Effector CD4-positive, alpha-beta T cell (primary cell): ENCODE data around the gene CLEC2L.

ENCODE experiments used
- DNase-seq: peaks from one replicate; pipeline ENCODE4 v3.0.0-alpha.2; 2020

CLEC2L gene

GRCh38 chr7:139557857-139558581 is 34.5 kb downstream of the CLEC2L start:
- DNase-seq = no peak

DNA sequence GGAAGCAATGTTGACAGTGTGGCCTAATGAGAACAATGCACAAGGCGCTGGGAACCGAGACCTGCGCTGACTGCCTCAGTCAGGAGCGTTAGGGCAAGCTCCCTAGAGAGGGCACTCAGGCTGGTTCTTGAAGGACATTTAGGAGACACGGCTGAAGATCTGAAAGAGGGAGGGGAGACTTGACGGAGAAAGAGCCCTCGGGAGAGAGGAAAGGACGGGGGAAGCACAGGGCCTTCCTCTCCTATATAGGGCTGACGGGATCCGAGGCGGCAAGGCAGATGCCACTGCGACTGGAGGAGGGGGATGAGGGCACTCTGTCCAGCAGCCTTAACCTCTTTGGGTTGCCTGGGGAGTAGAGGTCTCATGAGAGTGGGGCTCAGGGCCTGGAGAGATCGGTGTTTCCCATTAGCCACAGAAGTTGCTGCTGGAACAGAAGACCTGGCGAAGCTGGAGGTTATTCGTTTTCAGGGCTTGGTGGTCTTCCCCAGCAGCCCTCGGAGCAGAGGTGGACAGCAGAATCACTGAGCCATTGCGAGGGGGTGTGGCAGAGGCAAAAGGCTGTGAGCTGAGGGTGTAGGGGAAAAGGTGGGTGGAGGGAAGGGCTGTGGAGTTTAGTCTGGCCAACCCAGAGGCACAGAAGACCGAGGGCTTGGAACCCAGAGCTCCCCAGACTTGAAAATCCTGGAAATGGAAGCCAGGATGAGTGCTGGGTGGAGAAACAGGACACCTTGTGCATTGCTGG is 36.0 kb downstream of the CLEC2L start:
- DNase-seq = no peak

GRCh38 chr7:139560199-139560598 is 36.7 kb downstream of the CLEC2L start:
- DNase-seq = no peak

DNA sequence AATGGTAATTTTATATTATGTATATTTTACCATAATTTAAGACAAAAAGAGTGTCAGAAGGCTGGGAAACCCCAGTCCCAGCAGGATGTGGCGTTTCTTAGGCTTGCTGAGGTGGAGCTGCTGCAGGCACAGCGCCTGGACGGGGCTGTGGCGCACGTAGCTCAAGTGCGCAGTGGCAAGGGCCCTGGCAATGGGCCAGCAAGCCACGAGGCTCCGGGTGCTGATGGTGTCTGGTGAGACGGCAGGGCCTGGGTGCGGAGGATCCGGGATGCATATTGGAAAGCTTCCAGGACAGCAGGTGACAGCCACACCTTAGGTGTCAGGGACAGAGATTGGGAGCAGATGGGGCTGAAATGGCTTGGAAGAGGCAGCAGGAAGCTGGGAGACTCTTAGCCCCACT is 37.2 kb downstream of the CLEC2L start:
- DNase-seq = no peak

- no peak for DNase-seq
These were observed 39.0 kb downstream of the CLEC2L start for GRCh38 chr7:139562491-139562890.

DNA sequence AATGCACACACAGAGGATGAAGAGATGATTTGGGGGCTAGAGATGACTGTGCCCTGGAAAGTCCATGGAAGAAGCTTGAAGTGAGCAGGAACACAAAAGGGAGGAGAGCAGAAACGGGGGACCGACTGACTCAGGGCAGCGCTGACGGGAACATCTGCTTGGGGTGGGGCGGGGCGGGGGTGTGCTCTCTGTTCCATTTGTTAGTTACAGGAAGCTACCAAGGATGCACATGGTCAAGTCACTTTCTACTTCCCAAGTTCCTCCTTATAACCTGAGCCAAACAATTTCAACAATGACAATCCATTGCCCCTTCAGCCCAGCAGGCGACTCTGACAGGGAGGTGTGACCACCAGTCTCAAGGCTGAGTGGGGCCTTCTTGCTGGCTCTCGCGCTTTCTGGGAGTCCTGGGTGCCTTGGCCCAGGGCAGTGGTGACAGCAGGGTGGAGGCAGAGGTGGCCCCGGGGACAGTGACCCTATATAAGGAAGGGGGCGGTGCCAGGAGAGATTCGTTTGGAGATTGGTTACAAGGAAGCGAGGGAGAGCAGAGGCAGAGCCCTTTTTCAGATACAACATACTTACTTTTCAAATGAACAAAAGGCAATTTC is 39.6 kb downstream of the CLEC2L start:
- no peak for DNase-seq

DNA sequence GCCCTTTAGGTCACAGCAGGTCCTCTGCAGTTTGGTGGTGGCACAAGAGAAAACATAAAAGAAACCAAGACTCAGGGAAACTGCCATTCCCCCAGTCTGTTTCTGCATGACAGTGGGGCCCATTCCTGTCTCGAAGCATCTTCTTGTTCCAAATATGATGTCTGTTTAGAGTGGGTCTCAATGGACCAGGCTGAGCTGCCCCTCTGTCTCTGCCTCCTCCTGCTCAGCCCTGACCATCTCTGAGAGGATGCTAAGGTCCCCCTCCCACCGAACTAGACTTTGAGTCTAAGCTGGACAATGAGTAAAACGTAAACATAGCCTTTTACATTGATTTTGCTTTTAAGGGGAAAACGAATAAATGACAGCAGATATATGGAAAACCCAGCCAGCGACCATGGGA is 40.4 kb downstream of the CLEC2L start:
- no peak for DNase-seq

GRCh38 chr7:139566075-139566474 is 42.6 kb downstream of the CLEC2L start:
- DNase-seq = no peak

GRCh38 chr7:139566736-139567646 is 43.5 kb downstream of the CLEC2L start:
- DNase-seq = no peak

- DNase-seq = no peak
These were observed 44.3 kb downstream of the CLEC2L start for GRCh38 chr7:139567647-139568345.

DNA sequence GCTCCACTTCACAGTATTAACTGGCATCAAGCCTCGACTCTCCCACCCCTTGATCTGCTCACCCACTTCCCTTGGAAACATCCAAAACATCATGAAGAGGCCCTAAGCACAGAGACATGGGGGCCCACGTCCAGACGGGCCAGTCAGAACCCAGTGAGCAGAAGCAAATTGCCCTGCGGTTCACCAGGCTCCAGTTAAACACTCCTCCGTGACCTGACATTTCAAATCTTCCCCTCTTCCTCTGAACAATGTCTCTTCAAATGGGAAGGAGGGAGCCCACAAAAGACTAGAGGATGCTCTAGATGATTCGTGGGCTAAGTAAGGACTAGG is 44.8 kb downstream of the CLEC2L start:
- DNase-seq = no peak

- DNase-seq = no peak
These were observed 45.5 kb downstream of the CLEC2L start for GRCh38 chr7:139568813-139569490.

DNA sequence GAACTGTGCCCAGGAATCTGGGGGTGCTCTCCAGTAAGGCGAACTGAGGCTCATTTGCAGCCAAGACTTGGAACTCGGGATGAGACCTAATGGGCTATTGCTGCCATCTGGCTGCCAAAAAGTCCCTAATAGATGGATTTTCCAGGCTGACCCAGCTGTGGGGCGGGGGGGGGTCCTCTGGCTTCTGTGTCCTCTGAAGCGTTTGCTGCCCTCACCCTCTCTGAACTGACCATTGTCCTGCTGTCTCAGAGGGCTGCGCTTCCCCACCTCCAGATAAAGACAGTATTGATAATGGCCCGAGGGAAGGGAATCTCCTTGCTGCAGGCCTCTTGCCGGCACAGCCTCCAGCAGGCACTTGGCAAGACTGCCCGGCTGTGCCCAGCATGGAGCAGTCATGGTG is 46.6 kb downstream of the CLEC2L start:
- DNase-seq = no peak

GRCh38 chr7:139570626-139571025 is 47.1 kb downstream of the CLEC2L start:
- DNase-seq = no peak

DNA sequence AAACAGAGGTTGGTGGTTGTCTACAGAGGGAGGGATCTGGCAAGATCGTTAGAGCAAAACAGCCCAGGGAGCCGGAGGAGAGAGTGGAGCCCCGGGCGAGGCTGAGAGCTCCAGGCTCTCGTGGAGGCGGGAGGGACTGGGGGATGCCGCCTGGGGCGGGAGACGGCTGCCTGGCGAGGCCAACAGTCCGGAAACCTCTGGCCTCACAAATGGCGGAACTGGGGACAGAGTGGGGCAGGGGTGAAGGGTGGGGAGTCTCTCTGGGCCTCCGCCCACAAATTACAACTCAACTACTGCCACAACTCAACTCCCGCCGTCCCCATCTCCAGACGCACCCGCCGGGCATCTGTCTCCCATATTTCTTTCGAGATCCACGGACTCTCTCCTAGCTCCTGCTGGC is 47.7 kb downstream of the CLEC2L start:
- no peak for DNase-seq

DNA sequence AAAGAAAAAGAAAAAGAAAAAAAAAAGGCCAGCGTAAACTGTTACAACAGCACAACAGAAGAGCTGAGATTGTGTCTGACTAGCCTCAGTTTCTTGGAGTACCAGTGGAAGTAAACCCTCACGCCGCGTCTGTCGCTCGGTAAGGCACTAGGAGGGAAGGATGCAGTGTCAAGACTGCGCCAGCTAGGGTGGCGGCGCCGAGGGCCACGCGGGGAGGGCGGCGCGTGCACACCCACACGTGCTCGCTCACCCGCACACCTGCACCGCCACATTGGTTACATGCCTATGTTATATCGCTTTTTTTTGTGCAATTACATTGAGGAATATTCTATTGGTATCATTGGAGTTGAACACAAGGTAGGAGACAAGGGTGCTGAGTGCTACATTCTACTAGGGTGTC is 48.2 kb downstream of the CLEC2L start:
- no peak for DNase-seq

DNA sequence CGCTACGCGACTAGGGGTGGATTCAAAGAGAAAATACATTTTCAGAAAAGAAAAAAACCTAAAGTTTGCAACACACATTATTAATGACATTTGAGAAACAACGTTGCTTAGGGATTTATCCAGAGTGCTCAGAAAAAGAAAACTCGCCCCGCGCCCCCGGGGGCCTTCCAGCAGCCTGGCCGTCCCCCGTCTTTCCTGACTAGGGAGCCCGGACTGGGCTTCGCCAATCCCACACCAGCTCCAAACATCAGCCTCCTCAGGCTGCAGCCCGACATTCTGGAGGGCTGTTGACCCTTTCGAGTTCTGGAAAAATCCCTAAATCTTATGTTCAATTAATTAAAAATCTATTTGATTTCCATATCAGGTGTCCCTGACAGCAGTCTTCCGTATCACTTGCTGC is 48.6 kb downstream of the CLEC2L start:
- no peak for DNase-seq

- no peak for DNase-seq
These were observed 49.4 kb downstream of the CLEC2L start for GRCh38 chr7:139572704-139573385.

- no peak for DNase-seq
These were observed 50.4 kb downstream of the CLEC2L start for GRCh38 chr7:139573871-139574270.

DNA sequence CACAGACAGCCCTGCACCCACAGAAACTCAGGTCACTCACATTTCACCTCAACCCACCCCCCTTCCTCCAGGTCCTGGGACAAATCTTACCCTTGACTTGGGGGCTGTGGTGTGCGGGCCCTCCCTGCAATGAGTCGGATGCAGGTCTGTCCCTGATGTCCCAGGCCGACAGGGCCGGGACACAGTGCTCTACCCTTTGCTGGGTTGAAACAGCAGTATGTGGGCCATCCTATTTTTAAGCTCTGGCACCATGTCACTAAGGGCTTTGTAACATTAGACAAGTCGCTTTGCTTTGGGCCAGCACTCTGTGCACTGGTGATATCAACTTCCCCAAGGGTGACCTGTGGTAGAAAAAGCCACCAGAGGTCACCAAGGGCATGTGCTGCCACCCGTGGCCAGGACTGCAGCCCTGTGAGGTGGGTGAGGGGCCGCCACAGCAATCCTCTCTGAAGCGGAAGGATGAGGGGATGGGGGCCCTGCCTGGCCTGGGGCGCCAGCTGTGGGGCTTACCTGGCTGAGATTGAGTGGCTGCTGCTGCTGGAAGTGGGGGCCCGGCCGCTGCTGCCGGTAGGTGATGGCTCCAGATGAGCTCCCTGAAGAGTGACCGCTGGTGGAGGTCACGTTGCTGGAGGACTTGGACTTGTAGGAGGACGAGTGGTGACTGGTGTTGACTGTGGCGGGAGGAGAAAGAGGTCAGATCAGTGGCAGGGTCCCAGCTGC is 51.3 kb downstream of the CLEC2L start:
- DNase-seq = no peak

- no peak for DNase-seq
These were observed 51.8 kb downstream of the CLEC2L start for GRCh38 chr7:139575338-139575680.
